B cell (primary cell): Measurements from ENCODE around the gene SOCS4. TPM values are rescaled to one million over a fixed set of nuclear protein-coding genes. Genes with fewer than 3 reads are reported as not detected.
"Not testable (repeated sequence)": the region's sequence is repeated elsewhere in the genome, so short reads cannot be mapped to it uniquely, and the experiment has no call there.

Source experiments
- ATAC-seq: fragments of 200-7000 bp; cut with Tn5 transposase; one replicate; pipeline ENCODE4 v1.10.0; 2021; ENCODE audit warnings: low read depth, mild to moderate bottlenecking, moderate number of reproducible peaks, moderate library complexity
- CTCF ChIA-PET: fragments of 350-600 bp; sonication (Branson Sonifier 250); formaldehyde crosslinking; loops from one replicate; lab custom pipeline; 2021; ENCODE audit warnings: antibody characterized with exemption, inconsistent platforms; lab: Charles Lee
- POLR2A ChIA-PET: fragments of 350-600 bp; sonication (Branson Sonifier 250); formaldehyde crosslinking; loops from one replicate; lab custom pipeline; 2021; ENCODE audit warnings: antibody characterized with exemption; lab: Charles Lee
- DNase-seq: peaks from one replicate; pipeline ENCODE4 v3.0.0; 2013
- H2AFZ ChIP-seq: 2 replicates; pipeline ENCODE4 v1.6.1; 2012; ENCODE audit warnings: mild to moderate bottlenecking, low read depth, low read length; ENCODE audit not compliant: insufficient read depth, poor library complexity, severe bottlenecking
- H3K27ac ChIP-seq, 2 donors: 1 replicate in 1 of 2; 2 replicates in 1 of 2; pipeline ENCODE4 v1.5.1; 2012 to 2013; ENCODE audit warnings: low read length in 2 of 2, mild to moderate bottlenecking in 2 of 2, moderate library complexity in 1 of 2
- H3K27me3 ChIP-seq, 4 experiments: fragments of 200-600 bp in 1 of 4; sonication (generic) in 1 of 4; replicated peaks in 1 of 4; 1 replicate in 2 of 4; 2 replicates in 2 of 4; pipeline versions ENCODE4 v1.6.1 to v1.7.0; 2013 to 2016; ENCODE audit warnings: low read length in 3 of 4, mild to moderate bottlenecking in 2 of 4, mixed read lengths in 1 of 4, moderate library complexity in 1 of 4; ENCODE audit not compliant: insufficient read depth in 4 of 4, control insufficient read depth in 3 of 4; ENCODE audit errors: control extremely low read depth in 1 of 4
- H3K36me3 ChIP-seq, 2 experiments: replicated peaks in 1 of 2; 1 replicate in 1 of 2; 2 replicates in 1 of 2; pipeline versions ENCODE4 v1.6.1 to v1.7.1; 2013; ENCODE audit warnings: low read length in 1 of 2; ENCODE audit not compliant: insufficient read depth in 2 of 2, control insufficient read depth in 1 of 2; ENCODE audit errors: control extremely low read depth in 1 of 2, extremely low read depth in 1 of 2
- H3K4me1 ChIP-seq, 2 donors: fragments of 200-600 bp in 1 of 2; sonication (generic) in 1 of 2; 1 replicate in 1 of 2; 2 replicates in 1 of 2; pipeline versions ENCODE4 v1.5.1 to v1.6.1; 2013 to 2017; ENCODE audit warnings: low read length in 2 of 2; ENCODE audit not compliant: control insufficient read depth in 2 of 2, insufficient read depth in 2 of 2
- H3K4me2 ChIP-seq: replicated peaks from 2 replicates; pipeline ENCODE3; 2012; ENCODE audit warnings: mild to moderate bottlenecking, low read depth, low read length; ENCODE audit not compliant: poor library complexity, severe bottlenecking
- H3K4me3 ChIP-seq, 5 experiments: fragments of 200-600 bp in 1 of 5; sonication (generic) in 1 of 5; 1 replicate in 3 of 5; 2 replicates in 2 of 5; pipeline versions ENCODE4 v1.5.1 to v1.7.0; 2011 to 2016; ENCODE audit warnings: low read length in 4 of 5, mild to moderate bottlenecking in 4 of 5, low read depth in 2 of 5, control low read depth in 1 of 5, moderate library complexity in 1 of 5; ENCODE audit not compliant: insufficient read depth in 1 of 5; ENCODE audit errors: control extremely low read depth in 1 of 5, extremely low read depth in 1 of 5
- H3K79me2 ChIP-seq: fragments of 200-600 bp; sonication (generic); one replicate; pipeline ENCODE4 v1.6.0; 2016; ENCODE audit warnings: low read length; ENCODE audit not compliant: control insufficient read depth, insufficient read depth
- H3K9ac ChIP-seq: fragments of 200-600 bp; sonication (generic); 2 replicates; pipeline ENCODE4 v1.6.1; 2017; ENCODE audit warnings: mild to moderate bottlenecking, low read length, moderate library complexity
- H3K9me3 ChIP-seq, 3 donors: one replicate each; pipeline versions ENCODE4 v1.6.1 to v1.7.1; 2013; ENCODE audit warnings: low read length in 2 of 3; ENCODE audit not compliant: control insufficient read depth in 2 of 3, insufficient read depth in 1 of 3; ENCODE audit errors: control extremely low read depth in 1 of 3
- H4K20me1 ChIP-seq: 2 replicates; pipeline ENCODE4 v1.6.0; 2012; ENCODE audit warnings: mild to moderate bottlenecking, low read length; ENCODE audit not compliant: insufficient read depth, control insufficient read depth, poor library complexity, severe bottlenecking
- H3K27ac Mint-ChIP-seq: one replicate; pipeline ENCODE4 v1.8.0; 2021; ENCODE audit warnings: mixed read lengths
- H3K27me3 Mint-ChIP-seq: one replicate; pipeline ENCODE4 v1.8.0; 2021; ENCODE audit warnings: mixed read lengths
- H3K4me1 Mint-ChIP-seq: one replicate; pipeline ENCODE4 v1.8.0; 2021; ENCODE audit warnings: mixed read lengths
- H3K4me3 Mint-ChIP-seq: one replicate; pipeline ENCODE4 v1.8.0; 2021; ENCODE audit warnings: mixed read lengths
- H3K9me3 Mint-ChIP-seq: one replicate; pipeline ENCODE4 v1.8.0; 2022; ENCODE audit warnings: mixed read lengths; ENCODE audit not compliant: insufficient read depth
- CTCF ChIP-seq: fragments of 200-600 bp; IDR thresholded peaks from one replicate; pipeline ENCODE4 v1.8.0; 2022; ENCODE audit warnings: antibody characterized with exemption, mild to moderate bottlenecking
- EZH2 ChIP-seq: IDR thresholded peaks from 2 replicates; pipeline ENCODE4 v1.6.1; 2012; ENCODE audit warnings: borderline replicate concordance, low read depth, mild to moderate bottlenecking, moderate library complexity, low read length; ENCODE audit not compliant: insufficient read depth, poor library complexity, severe bottlenecking
- WGBS: methylation state at CpG from one replicate; pipeline ENCODE4 v1.1.5; 2013; ENCODE audit warnings: missing lambda C conversion rate; ENCODE audit not compliant: insufficient coverage; 5-methylcytosine and 5-hydroxymethylcytosine counted together
- intact Hi-C: fragments of 100-400 bp; cut with micrococcal nuclease; formaldehyde crosslinking; loops from one replicate; pipeline ENCODE4 v1.10.0; 2022
- polyA plus RNA-seq: library from polyadenylated mRNA; depleted of rRNA; stranded (reverse); fragments of >200 nt; gene quantifications from 2 replicates; pipeline ENCODE4 v1.2.3, GENCODE V29; 2012
- total RNA-seq, 2 donors: library from RNA; stranded (reverse); fragments of 120-200 nt in 1 of 2; gene quantifications; 1 replicate in 1 of 2; 2 replicates in 1 of 2; pipeline versions ENCODE4 v1.2.3 to v1.2.4, GENCODE V29; 2013 to 2022

Gene SOCS4
- total and polyA plus RNA-seq, 2 donors (not counting 1 experiment from before 2014, with no cell fraction given): 4.7 to 26.3 TPM

DNA sequence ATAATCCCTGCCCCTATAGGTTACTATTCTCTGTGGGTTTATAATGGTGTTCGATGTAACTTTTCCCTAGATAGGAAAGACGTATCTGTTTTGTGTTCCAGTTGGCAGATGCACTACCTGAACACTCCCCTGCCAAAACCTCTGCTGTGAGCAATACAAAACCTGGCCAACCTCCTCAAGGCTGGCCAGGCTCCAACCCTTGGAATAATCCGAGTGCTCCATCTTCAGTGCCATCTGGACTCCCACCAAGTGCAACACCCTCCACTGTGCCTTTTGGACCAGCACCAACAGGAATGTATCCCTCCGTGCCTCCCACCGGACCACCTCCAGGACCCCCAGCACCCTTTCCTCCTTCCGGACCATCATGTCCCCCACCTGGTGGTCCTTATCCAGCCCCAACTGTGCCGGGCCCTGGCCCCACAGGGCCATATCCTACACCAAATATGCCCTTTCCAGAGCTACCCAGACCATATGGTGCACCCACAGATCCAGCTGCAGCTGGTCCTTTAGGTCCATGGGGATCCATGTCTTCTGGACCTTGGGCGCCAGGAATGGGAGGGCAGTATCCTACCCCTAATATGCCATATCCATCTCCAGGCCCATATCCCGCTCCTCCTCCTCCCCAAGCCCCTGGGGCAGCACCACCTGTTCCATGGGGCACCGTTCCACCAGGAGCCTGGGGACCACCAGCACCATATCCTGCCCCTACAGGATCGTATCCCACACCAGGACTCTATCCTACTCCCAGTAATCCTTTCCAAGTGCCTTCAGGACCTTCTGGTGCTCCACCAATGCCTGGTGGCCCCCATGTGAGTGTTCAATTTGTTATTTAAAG is 35.7 kb downstream of the SOCS4 start:
- H3K27me3 ChIP-seq: no peaks in the 10 kb centered on the region
- Mint-ChIP-seq H3K4me1 (peaks cover 55% of the 10 kb centered on the region), H3K27me3 (no peaks in the 10 kb centered on the region), H3K27ac (no peak overlapping the region), H3K4me3 (no peak overlapping the region), H3K9me3 (no peaks in the 10 kb centered on the region)
- POLR2A ChIA-PET: no interaction called here
- no peak for TF ChIP-seq CTCF
- no peak for TF ChIP-seq EZH2
- peaks cover 45% of the 10 kb centered on the region for H3K79me2 ChIP-seq
- no peak overlapping the region for H3K9ac ChIP-seq
- peaks cover 0 to 2% of the 10 kb centered on the region in 2 donors for H3K4me1 ChIP-seq
- peak overlapping the region in 1 of 2 donors; percentile 54 for H3K27ac ChIP-seq
- no peak overlapping the region for H2AFZ ChIP-seq
- WGBS: 98% methylated on average over 9 of the region's 11 CpGs
- CTCF ChIA-PET: no interaction called here
- peaks cover 49% of the 10 kb centered on the region for H4K20me1 ChIP-seq
- no peaks in the 10 kb centered on the region for H3K9me3 ChIP-seq
- no peak for ATAC-seq
- H3K4me2 ChIP-seq: no peak overlapping the region
- DNase-seq: no peak
- peaks cover 12 to 29% of the 10 kb centered on the region in 2 experiments for H3K36me3 ChIP-seq
- H3K4me3 ChIP-seq: no peak overlapping the region
- intact Hi-C loops: no loop called here

- H3K4me1 ChIP-seq, H3K4me3 Mint-ChIP-seq, H3K9me3 Mint-ChIP-seq, ATAC-seq, H3K9ac ChIP-seq, H2AFZ ChIP-seq, H3K4me3 ChIP-seq, H3K27ac Mint-ChIP-seq, H3K4me2 ChIP-seq, intact Hi-C loops, DNase-seq, H3K27me3 ChIP-seq, H3K27ac ChIP-seq, H3K9me3 ChIP-seq, H3K27me3 Mint-ChIP-seq: not testable (repeated sequence)
- POLR2A ChIA-PET: interaction anchor here (1.7 kb wide), 1 partner anchor 13 kb away, joined by 5 read pairs; the partner anchor contains the start of gene MAPK1IP1L
- no CpG with 5 or more reads among the region's 2 CpGs for WGBS
- Histone ChIP-seq H3K36me3 (peaks cover 14 to 23% of the 10 kb centered on the region in 2 experiments), H4K20me1 (peaks cover 31% of the 10 kb centered on the region), H3K79me2 (peaks cover 24% of the 10 kb centered on the region)
- peaks cover 51% of the 10 kb centered on the region for H3K4me1 Mint-ChIP-seq
- CTCF ChIA-PET: interaction anchor here (0.6 to 1.5 kb wide), 3 partner anchors 8 to 30 kb away, joined by 3 to 4 read pairs (median 4); no protein-coding TSS in a partner anchor
Observed at GRCh38 chr14:55064896-55065295, 37.9 kb downstream of the SOCS4 start.
